OCI-LY3 (cell line): Measurements from ENCODE around the gene HIP1.

Experiments used
- H2AFZ ChIP-seq: fragments of 200-600, 300-600 bp; shearing (Covaris generic); 2 replicates; pipeline ENCODE4 v1.6.0; 2014; ENCODE audit warnings: antibody characterized with exemption, low read depth, low read length
- H3K27ac ChIP-seq: fragments of 200-600, 300-600 bp; sonication (generic); 2 replicates; pipeline ENCODE4 v1.5.1; 2014; ENCODE audit warnings: mild to moderate bottlenecking, low read length, moderate library complexity, mixed read lengths
- H3K27me3 ChIP-seq: fragments of 200-600, 300-600 bp; sonication (generic); 2 replicates; pipeline ENCODE4 v1.6.1; 2014; ENCODE audit warnings: low read depth, low read length, mixed read lengths
- H3K36me3 ChIP-seq: fragments of 200-600, 300-600 bp; sonication (generic); replicated peaks from 2 replicates; pipeline ENCODE3; 2014; ENCODE audit warnings: low read depth, low read length, mixed read lengths
- H3K4me1 ChIP-seq: fragments of 300-600, 200-600 bp; sonication (generic); 2 replicates; pipeline ENCODE4 v1.6.1; 2014; ENCODE audit warnings: low read length, mixed read lengths
- H3K4me2 ChIP-seq: fragments of 200-600, 300-600 bp; sonication (generic); 2 replicates; pipeline ENCODE4 v1.6.1; 2014; ENCODE audit warnings: low read length, mixed read lengths
- H3K4me3 ChIP-seq: fragments of 300-600, 200-600 bp; sonication (generic); 2 replicates; pipeline ENCODE4 v1.5.1; 2014; ENCODE audit warnings: antibody characterized with exemption, mild to moderate bottlenecking, low read length, moderate library complexity
- H3K79me2 ChIP-seq: fragments of 300-600, 200-600 bp; shearing (Covaris generic); 2 replicates; pipeline ENCODE4 v1.6.1; 2014; ENCODE audit warnings: mild to moderate bottlenecking, low read length, mixed read lengths
- H3K9ac ChIP-seq: fragments of 300-600, 200-600 bp; shearing (Covaris generic); 2 replicates; pipeline ENCODE4 v1.6.0; 2014; ENCODE audit warnings: mild to moderate bottlenecking, low read length, moderate library complexity
- H3K9me3 ChIP-seq: fragments of 200-600, 300-600 bp; shearing (Covaris generic); 2 replicates; pipeline ENCODE4 v1.6.1; 2014; ENCODE audit warnings: low read length, mixed read lengths; ENCODE audit not compliant: insufficient read depth
- H4K20me1 ChIP-seq: fragments of 200-600, 300-600 bp; sonication (generic); 2 replicates; pipeline ENCODE4 v1.6.1; 2016; ENCODE audit warnings: low read length, mixed read lengths; ENCODE audit not compliant: insufficient read depth
- CTCF ChIP-seq: fragments of 200-600, 300-600 bp; sonication (generic); IDR thresholded peaks from 2 replicates; pipeline ENCODE4 v1.5.1; 2014; ENCODE audit warnings: antibody characterized with exemption, low read length, low read depth
- EZH2phosphoT487 ChIP-seq: fragments of 200-600 bp; shearing (Covaris generic); IDR thresholded peaks from 2 replicates; pipeline ENCODE4 v1.6.1; 2018; ENCODE audit warnings: antibody characterized with exemption, mixed run types, low read depth

The HIP1 gene

GRCh38 chr7:75537731-75538130 lies 201.0 kb downstream of the HIP1 start:
- H3K4me2 ChIP-seq, result no peak overlapping the region
- no peak overlapping the region for H3K4me3 ChIP-seq
- H3K27ac ChIP-seq, result no peak overlapping the region
- H2AFZ ChIP-seq, result no peak overlapping the region
- peaks cover 16% of the 10 kb centered on the region for H3K4me1 ChIP-seq
- no peak overlapping the region for H3K9ac ChIP-seq
- TF ChIP-seq EZH2phosphoT487 (no peak), CTCF (no peak)
- H3K27me3 ChIP-seq, result peaks cover 14% of the 10 kb centered on the region
- H3K36me3 ChIP-seq, result no peaks in the 10 kb centered on the region
- H3K79me2 ChIP-seq, result no peaks in the 10 kb centered on the region
- no peaks in the 10 kb centered on the region for H3K9me3 ChIP-seq
- no peaks in the 10 kb centered on the region for H4K20me1 ChIP-seq

GRCh38 chr7:75536940-75537538 lies 201.7 kb downstream of the HIP1 start:
- no peaks in the 10 kb centered on the region for H3K79me2 ChIP-seq
- H2AFZ ChIP-seq, result no peak overlapping the region
- TF ChIP-seq EZH2phosphoT487 (no peak), CTCF (no peak)
- no peak overlapping the region for H3K27ac ChIP-seq
- no peak overlapping the region for H3K9ac ChIP-seq
- H3K27me3 ChIP-seq, result peaks cover 14% of the 10 kb centered on the region
- H3K9me3 ChIP-seq, result no peaks in the 10 kb centered on the region
- H3K4me1 ChIP-seq, result peaks cover 16% of the 10 kb centered on the region
- no peak overlapping the region for H3K4me2 ChIP-seq
- H3K36me3 ChIP-seq, result no peaks in the 10 kb centered on the region
- no peak overlapping the region for H3K4me3 ChIP-seq
- no peaks in the 10 kb centered on the region for H4K20me1 ChIP-seq

GRCh38 chr7:75536491-75536890 lies 202.2 kb downstream of the HIP1 start:
- TF ChIP-seq CTCF, result no peak
- Histone ChIP-seq H3K4me1 (peaks cover 16% of the 10 kb centered on the region), H4K20me1 (no peaks in the 10 kb centered on the region), H3K4me3 (no peak overlapping the region), H3K4me2 (no peak overlapping the region), H3K9me3 (no peaks in the 10 kb centered on the region), H3K27ac (no peak overlapping the region), H3K79me2 (no peaks in the 10 kb centered on the region), H3K9ac (no peak overlapping the region), H2AFZ (no peak overlapping the region), H3K36me3 (no peaks in the 10 kb centered on the region), H3K27me3 (peaks cover 14% of the 10 kb centered on the region)

GRCh38 chr7:75534727-75535307 lies 203.9 kb downstream of the HIP1 start:
- H2AFZ ChIP-seq, result peak overlapping the region; percentile 80
- H3K9ac ChIP-seq, result peak overlapping the region; percentile 40
- peaks cover 14% of the 10 kb centered on the region for H3K27me3 ChIP-seq
- peak overlapping the region; percentile 41 for H3K27ac ChIP-seq
- H3K4me1 ChIP-seq, result peaks cover 16% of the 10 kb centered on the region
- H3K9me3 ChIP-seq, result no peaks in the 10 kb centered on the region
- H3K36me3 ChIP-seq, result no peaks in the 10 kb centered on the region
- no peaks in the 10 kb centered on the region for H4K20me1 ChIP-seq
- TF ChIP-seq CTCF, result no peak
- no peak for TF ChIP-seq EZH2phosphoT487
- peak overlapping the region; percentile 74 for H3K4me3 ChIP-seq
- no peaks in the 10 kb centered on the region for H3K79me2 ChIP-seq
- H3K4me2 ChIP-seq, result peak overlapping the region; percentile 90
